Urinary bladder (tissue), 4 donors: ENCODE results near the gene SAMD3. TPM values are rescaled to one million over a fixed set of nuclear protein-coding genes. Genes with fewer than 3 reads are reported as not detected.
"Not testable (repeated sequence)": the region's sequence is repeated elsewhere in the genome, so short reads cannot be mapped to it uniquely, and the experiment has no call there.

ENCODE experiments used
- DNase-seq: peaks from one replicate; pipeline ENCODE4 v3.0.0-alpha.2; 2015; ENCODE audit errors: extremely low spot score
- H3K27ac ChIP-seq: one replicate; pipeline ENCODE4 v1.5.1; 2013; ENCODE audit warnings: low read depth, mild to moderate bottlenecking, moderate library complexity
- H3K36me3 ChIP-seq: one replicate; pipeline ENCODE4 v1.6.1; 2013; ENCODE audit warnings: mild to moderate bottlenecking, moderate library complexity; ENCODE audit not compliant: insufficient read depth
- H3K4me1 ChIP-seq: one replicate; pipeline ENCODE4 v1.6.1; 2013; ENCODE audit warnings: mild to moderate bottlenecking, moderate library complexity; ENCODE audit not compliant: insufficient read depth
- H3K4me3 ChIP-seq: one replicate; pipeline ENCODE4 v1.5.1; 2013; ENCODE audit warnings: low read depth, low read length
- WGBS: extraction: QIAGEN DNeasy Blood & Tissue Kit; methylation state at CpG from one replicate; pipeline ENCODE4 v1.1.7; 2013; 5-methylcytosine and 5-hydroxymethylcytosine counted together
- polyA plus RNA-seq: library from polyadenylated mRNA; stranded (reverse); fragments of 200-250 nt; gene quantifications from one replicate; pipeline ENCODE4 v1.2.3, GENCODE V29; 2013
- total RNA-seq: library from RNA; depleted of rRNA; stranded (reverse); fragments of >200 nt; gene quantifications from one replicate; pipeline ENCODE4 v1.2.3, GENCODE V29; 2014
- donor health status: healthy with polysubstance abuse.
- donor health status: healthy.

SAMD3 gene
- total and polyA plus RNA-seq, 2 donors, result 0.30 to 6.3 TPM

DNA sequence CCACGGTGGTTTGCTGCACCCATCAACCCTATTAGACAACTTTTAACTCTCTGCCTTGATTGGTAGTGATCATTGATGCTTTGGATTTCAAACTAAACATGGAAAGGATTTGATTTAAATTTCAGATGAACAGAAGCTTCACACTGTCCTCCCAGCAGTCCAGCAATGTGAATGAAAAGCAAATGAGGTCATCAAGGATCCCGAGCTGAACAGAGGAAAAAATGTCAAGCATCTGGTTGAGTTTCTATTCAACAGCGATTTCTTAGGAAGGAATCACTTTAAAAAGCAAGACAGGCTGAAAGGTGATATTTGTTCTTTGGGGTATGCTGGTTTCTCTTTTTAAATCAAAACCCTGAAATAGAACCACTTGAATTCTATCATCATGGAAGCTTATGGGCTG, 10.6 kb upstream of the SAMD3 start:
- WGBS, result 42% methylated on average over 3 of the region's 3 CpGs
- Histone ChIP-seq H3K4me1 (no peaks in the 10 kb centered on the region), H3K4me3 (no peak overlapping the region), H3K36me3 (no peaks in the 10 kb centered on the region), H3K27ac (no peak overlapping the region)
- DNase-seq, result no peak

DNA sequence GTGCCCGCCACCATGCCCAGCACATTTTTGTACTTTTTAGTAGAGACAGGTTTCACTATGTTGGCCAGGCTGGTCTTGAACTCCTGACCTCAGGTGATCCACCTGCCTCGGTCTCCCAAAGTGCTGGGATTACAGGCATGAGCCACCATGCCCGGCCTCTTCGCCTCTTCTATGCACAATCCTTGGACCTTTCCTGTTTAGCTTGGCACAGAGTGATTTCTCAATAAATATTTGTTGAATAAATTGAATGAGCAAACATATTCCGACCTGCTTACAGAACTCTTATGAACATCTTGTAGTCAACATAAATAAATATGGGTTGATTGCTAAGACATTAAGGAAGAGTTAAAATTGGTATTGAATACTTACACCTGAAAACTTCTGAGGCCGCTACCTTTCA, 7.8 kb upstream of the SAMD3 start:
- 97% methylated on average over 6 of the region's 6 CpGs for WGBS
- H3K4me1 ChIP-seq, H3K27ac ChIP-seq, DNase-seq, H3K4me3 ChIP-seq, H3K36me3 ChIP-seq: not testable (repeated sequence)

DNA sequence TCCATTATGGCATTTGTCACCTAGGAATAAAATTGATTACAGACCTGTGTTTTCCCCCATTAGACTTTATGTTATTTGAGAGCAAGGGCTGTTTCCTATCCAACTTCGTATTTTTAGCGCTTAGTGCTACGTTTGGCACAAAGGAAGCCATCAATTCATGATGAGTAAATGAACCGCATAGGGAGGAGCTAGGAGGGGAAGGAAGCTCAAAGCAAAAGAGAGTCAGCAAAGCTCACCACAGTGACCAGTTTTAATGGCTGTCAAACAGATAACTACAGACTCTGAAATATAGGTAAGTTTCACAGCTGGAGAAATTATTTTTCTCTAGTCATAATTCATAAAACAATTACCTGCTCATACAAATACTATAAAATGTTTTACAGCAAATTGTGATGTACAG, 6.9 kb upstream of the SAMD3 start:
- Histone ChIP-seq H3K27ac (no peak overlapping the region), H3K36me3 (no peaks in the 10 kb centered on the region), H3K4me1 (no peaks in the 10 kb centered on the region), H3K4me3 (no peak overlapping the region)
- DNase-seq, result no peak
- WGBS, result 86% methylated on average over 4 of the region's 4 CpGs

GRCh38 chr6:130223508-130223907, 757 bp upstream of the SAMD3 start:
- Histone ChIP-seq H3K4me1 (no peaks in the 10 kb centered on the region), H3K4me3 (no peak overlapping the region), H3K27ac (no peak overlapping the region), H3K36me3 (no peaks in the 10 kb centered on the region)
- WGBS, result 89% methylated on average over 5 of the region's 5 CpGs
- no peak for DNase-seq

DNA sequence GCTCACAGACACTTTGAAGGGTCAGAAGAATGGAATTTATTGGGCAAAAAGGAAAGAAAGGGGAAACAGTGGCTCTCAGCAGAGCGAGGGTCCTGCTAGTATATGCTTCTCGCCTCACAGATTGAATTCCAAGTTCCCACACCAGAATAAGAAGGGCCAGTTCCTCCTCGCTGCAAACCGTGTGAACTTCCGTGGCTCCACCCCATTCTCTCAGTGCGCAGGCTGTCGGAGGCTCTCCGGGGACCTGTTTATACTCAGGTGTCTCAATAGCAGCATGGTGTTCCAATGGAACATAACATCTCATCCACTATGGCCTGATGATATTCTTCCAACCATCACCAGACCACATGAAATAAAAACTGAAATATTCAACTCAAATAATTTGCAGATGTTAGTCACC, 4.6 kb downstream of the SAMD3 start:
- 88% methylated on average over 8 of the region's 8 CpGs for WGBS
- DNase-seq, result no peak
- Histone ChIP-seq H3K4me3 (no peak overlapping the region), H3K27ac (no peak overlapping the region), H3K4me1 (no peaks in the 10 kb centered on the region), H3K36me3 (no peaks in the 10 kb centered on the region)

GRCh38 chr6:130216620-130217019, 6.1 kb downstream of the SAMD3 start:
- Histone ChIP-seq H3K4me1 (no peaks in the 10 kb centered on the region), H3K36me3 (no peaks in the 10 kb centered on the region), H3K4me3 (no peak overlapping the region), H3K27ac (no peak overlapping the region)
- 80% methylated on average over 4 of the region's 4 CpGs for whole genome bisulfite sequencing
- no peak for DNase-seq

DNA sequence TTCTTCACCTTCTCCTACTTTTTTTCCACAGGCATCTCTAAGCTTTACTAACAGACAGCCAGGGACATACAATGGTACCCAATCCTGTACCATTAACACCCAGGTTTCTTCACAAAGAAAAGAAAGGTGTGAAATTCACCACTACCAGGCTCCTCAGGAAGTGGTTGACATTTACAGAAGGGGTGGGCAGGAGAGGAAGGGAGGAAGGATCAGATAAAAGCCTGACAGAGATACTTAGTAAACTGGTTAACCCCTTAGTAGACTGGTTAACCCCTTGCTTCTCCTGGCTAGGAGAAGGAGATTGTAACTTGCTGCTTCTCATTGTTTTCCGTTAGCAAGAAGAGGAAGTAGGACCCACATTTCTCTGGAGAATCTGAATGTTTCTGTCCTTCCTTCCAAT, 7.2 kb downstream of the SAMD3 start:
- 64% methylated on average over 1 of the region's 1 CpG for WGBS
- DNase-seq, result no peak
- H3K4me3 ChIP-seq, result no peak overlapping the region
- H3K27ac ChIP-seq, result no peak overlapping the region
- no peaks in the 10 kb centered on the region for H3K36me3 ChIP-seq
- no peaks in the 10 kb centered on the region for H3K4me1 ChIP-seq

GRCh38 chr6:130212215-130212874, 10.4 kb downstream of the SAMD3 start:
- H3K27ac ChIP-seq, result no peak overlapping the region
- H3K4me3 ChIP-seq, result no peak overlapping the region

DNA sequence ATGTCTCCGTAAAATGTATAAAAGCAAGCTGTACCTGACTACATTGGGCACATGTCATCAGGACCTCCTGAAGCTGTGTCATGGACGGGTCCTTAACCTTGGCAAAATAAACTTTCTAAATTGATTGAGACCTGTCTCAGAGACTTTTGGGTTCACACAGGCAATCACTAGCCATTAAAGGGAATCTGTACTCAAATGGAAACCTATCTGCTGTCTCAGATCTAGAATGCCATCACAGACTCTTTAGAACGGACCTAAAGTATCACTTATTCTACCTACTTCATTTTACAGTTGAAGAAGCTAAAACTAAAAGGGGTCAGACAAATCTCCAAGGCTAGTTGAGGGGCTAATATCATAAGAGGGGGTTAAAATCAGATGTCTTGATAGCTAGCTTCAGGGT, 11.1 kb downstream of the SAMD3 start:
- H3K27ac ChIP-seq, result no peak overlapping the region
- DNase-seq, result no peak
- H3K4me3 ChIP-seq, result no peak overlapping the region
- WGBS, result 84% methylated on average over 3 of the region's 3 CpGs
- no peaks in the 10 kb centered on the region for H3K4me1 ChIP-seq
- no peaks in the 10 kb centered on the region for H3K36me3 ChIP-seq

More at GRCh38 chr6:130212215-130212874, 10.4 kb downstream of the SAMD3 start:
- Histone ChIP-seq H3K4me1 (no peaks in the 10 kb centered on the region), H3K36me3 (no peaks in the 10 kb centered on the region)
- WGBS, result 54% methylated on average over 2 of the region's 2 CpGs
- no peak for DNase-seq

- H3K27ac ChIP-seq, result no peak overlapping the region
- H3K36me3 ChIP-seq, result no peaks in the 10 kb centered on the region
- WGBS, result 96% methylated on average over 10 of the region's 10 CpGs
- no peaks in the 10 kb centered on the region for H3K4me1 ChIP-seq
- no peak for DNase-seq
- no peak overlapping the region for H3K4me3 ChIP-seq
Measured at GRCh38 chr6:130207979-130208649, 14.6 kb downstream of the SAMD3 start.

DNA sequence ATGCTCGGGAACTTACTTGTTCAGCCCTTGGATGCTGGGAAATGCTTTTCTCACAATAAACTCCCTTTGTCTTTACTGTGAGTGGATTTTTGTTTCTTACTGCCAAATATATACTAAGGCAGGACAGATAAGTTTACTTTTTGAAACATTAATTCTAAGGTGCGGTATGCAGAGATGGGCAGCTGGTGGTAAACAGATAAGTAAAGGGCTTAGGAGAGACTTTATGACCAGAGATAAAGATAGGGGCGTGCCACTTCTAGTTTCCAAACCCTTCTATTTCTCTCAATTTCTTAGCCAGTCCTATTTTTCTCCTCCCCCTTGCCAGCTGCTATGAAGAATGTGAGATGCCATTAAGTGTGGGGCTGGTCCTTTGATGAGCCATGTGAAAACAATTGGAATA, 16.3 kb downstream of the SAMD3 start:
- H3K4me3 ChIP-seq, result no peak overlapping the region
- H3K36me3 ChIP-seq, result no peaks in the 10 kb centered on the region
- 68% methylated on average over 3 of the region's 3 CpGs for WGBS
- no peak overlapping the region for H3K27ac ChIP-seq
- no peaks in the 10 kb centered on the region for H3K4me1 ChIP-seq
- no peak for DNase-seq

- H3K27ac ChIP-seq, result no peak overlapping the region
- no peak for DNase-seq
- H3K4me3 ChIP-seq, result no peak overlapping the region
- H3K4me1 ChIP-seq, result no peaks in the 10 kb centered on the region
- WGBS, result 91% methylated on average over 3 of the region's 3 CpGs
- H3K36me3 ChIP-seq, result no peaks in the 10 kb centered on the region
Measured at GRCh38 chr6:130204322-130204721, 18.4 kb downstream of the SAMD3 start.

DNA sequence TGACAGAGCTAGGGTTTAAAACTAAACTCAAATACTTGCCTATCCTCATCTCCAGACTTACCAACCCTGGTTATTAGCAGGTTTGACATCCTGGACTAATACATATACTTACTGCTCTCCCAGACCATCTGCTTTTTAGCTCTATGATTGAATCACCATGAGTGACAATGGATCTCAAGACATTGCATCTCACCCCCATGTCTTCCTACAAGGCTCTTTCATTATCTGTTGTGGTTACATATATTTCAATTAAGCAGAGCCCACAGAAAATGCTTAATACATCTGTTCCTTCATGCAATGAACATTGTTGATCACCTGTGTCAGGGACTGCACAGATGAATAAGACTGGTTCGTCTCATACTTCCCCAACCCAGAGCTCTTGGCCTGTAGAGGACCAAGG, 19.4 kb downstream of the SAMD3 start:
- no peak overlapping the region for H3K27ac ChIP-seq
- H3K36me3 ChIP-seq, result no peaks in the 10 kb centered on the region
- DNase-seq, result no peak
- no peaks in the 10 kb centered on the region for H3K4me1 ChIP-seq
- 96% methylated on average over 1 of the region's 1 CpG for WGBS
- no peak overlapping the region for H3K4me3 ChIP-seq

- Histone ChIP-seq H3K36me3 (no peaks in the 10 kb centered on the region), H3K4me1 (no peaks in the 10 kb centered on the region), H3K4me3 (no peak overlapping the region), H3K27ac (no peak overlapping the region)
- DNase-seq, result no peak
- WGBS, result 64% methylated on average over 6 of the region's 6 CpGs
Measured at GRCh38 chr6:130202782-130203181, 20.0 kb downstream of the SAMD3 start.
